NCI-H2029 (cell line): ENCODE data around the gene SCYGR3.
A peak's percentile ranks its signal among the peaks of the same experiment; 100 is the strongest.

ENCODE experiments used
- DNase-seq: peaks from one replicate; lab custom pipeline; 2025; lab: John Stamatoyannopoulos, UW

The SCYGR3 gene, protein sequence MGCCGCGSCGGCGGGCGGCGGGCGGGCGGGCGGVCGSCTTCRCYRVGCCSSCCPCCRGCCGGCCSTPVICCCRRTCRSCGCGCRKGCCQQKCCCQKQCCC

DNA sequence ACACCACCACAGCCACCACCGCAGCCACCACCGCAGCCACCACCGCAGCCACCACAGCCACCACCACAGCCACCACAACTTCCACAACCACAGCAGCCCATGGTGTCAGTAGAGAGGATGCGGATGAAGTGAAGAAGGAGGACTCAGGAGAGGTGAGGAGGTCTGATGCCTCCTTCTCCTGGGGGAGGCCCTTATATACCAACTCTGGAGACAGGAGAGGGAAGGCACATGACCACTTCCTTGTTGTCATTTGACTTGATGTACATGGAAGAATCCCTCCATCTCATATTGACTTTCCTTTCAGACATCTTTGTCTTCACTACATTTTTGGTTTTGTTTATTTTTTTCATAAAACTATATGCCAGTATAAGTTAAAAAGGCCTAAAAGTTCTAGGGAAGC is at the start of gene SCYGR3:
Gene SCYGR3 (minus strand): TSS at position 101 of the 400 bp plus-strand sequence. CDS start 0 bp downstream, at position 101.
- DNase-seq = no peak

DNA sequence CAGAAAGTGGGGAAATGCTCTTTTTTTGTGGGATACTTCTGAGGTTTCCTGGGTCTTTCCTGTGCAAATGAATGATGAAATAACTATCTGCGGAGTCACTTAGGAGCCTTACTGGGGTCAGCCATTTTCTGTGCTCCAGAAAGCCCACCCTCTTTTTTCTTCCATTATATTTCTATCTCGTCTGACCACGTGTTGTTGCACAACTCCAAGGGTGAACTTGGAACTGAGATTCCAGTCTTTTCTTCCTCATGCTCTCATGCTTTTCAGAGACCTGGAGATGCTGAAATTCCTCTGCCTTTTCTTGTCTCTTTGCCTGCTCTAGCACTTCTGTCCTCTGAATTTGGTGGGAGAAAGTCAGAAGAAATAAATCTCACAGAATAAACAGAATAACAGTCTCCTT is 47.2 kb upstream of the SCYGR3 start:
- DNase-seq = no peak

DNA sequence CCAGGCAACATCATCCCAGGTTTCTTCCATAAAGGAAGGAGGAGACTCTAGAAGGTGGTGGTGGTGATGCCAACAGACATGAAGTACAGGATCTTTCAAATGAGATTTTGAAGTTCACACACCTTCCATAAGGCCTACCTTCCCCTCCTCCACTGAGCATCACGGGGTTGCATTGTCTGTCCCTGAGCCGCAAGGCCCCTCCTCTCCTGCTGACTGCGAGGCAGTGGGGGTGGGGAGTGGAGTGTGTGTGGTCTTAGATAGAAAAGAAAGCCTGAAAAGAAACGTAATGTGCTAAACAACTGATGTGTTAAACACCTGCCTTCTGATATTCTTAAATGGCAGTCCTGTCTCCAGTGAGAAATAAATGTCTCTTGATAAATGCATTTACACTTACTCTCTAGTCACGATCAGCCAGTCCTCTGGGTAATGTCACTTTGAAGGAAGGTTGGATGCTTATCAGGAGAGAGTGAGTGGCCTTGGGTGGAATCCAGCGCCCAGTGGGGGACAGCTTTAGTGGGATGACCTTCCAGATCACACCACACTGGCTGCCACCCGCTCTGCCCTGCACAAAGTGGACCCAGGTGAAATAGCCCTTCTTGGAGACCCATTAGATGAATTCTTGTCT is 46.5 kb upstream of the SCYGR3 start:
- no peak for DNase-seq

DNA sequence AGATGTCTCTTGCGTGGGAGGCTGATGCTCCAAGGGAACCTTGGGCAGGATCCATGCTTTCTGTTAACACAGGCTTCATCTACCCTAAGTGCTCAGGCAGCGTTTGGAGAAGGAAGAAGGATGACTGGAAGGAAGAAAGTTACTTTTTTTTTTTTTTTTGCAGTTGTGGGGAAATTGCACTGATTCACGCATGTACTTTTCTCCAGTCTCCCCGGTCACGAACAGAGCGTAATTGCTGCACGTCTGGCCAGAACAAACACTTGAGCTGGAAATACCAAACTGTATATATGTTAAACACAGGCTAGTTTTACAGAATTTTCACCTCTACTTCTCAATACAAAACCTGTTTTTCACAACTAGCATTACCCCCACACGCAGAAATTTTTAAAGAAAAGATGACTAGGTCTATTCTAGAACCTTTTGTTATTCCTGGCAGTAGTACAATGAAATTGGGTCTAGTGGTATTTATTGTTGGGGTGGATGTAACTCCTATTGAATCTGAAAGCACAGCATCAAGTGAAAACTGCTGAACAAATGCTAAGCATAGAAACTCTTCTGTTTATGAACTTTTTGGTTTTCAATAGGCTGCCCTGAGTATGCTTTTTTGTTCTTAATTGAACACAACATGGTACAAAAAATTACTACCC is 42.7 kb upstream of the SCYGR3 start:
- no peak for DNase-seq

DNA sequence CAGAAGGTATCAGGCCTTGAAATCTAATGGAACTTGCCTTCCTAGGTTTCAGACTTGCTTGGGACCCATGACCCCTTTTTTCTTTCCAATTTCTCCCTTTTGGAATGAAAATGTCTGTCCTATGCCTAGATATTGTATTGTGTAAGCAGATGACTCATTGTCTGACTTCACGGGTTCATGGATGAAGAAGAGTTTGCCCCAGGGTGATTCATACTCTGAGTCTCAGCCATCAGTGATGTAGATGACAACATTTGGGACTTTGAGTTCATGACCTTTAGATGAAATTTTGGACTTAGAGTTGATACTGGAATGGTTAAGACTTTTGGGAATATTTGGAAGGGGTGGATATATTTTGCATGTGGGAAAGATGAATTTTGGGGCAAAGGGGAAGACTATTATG is 40.8 kb upstream of the SCYGR3 start:
- DNase-seq = no peak

DNA sequence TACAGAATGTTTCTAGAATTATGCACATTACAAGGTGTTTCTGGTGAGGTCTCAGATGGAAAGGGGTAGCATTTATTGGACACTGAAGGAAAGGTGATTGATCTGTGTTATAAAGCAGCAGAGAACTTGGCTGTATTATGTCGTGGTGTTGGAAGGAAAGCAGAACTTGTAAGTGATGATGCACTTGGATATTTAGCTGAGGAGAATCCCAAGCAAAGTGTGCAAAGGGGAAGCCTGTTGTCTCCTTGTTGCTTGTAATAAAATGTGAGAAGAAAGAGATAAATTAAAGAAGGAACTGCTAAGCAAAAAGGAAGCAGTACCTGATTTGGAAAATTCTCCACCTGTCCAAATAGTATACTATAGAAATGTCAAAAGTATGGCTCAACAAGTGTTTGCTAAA is 39.8 kb upstream of the SCYGR3 start:
- no peak for DNase-seq

DNA sequence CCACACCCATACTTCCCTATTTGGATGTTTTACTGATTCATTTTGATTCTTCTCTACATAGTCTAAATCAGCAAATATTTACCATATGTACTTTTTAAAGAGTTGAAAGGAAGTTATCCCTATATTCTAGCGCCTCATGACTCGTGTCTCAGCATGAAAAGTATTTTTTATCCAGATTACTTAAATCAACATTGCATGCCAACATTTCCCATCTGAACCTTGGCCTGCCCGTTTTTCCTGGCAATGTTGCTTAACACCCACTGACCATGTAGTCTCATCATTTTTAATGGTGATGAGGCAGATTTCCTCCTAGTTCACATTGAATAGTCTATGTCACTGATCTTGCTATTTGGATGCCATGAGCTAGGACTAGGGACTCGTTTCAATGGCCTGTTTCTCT is 38.8 kb upstream of the SCYGR3 start:
- DNase-seq = no peak

DNA sequence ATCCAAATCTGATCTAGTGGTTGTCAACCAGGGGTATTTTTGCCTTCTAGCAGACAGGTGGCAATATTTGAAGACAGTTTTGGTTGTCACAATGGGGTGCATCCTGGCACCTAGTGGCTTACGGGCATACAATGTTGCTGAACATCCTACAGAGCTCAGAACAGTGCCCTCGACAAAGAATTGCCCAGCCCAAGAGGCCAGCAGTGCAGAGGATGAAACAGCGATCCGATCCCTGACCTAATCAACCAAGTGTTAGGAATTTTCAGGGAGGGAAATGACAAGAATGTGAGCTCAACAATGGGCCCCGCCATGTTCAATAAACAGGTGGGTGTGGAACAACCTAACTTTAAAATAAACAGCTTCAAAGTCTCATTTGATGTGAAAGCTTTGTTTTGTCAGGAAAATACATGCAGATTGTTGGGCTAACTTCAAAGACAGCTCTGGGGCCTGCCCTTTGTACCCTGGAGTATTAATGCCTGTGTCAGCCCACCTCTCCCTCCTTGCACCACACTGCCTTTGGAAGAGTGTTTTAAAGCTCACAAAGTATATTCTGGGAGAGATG is 29.4 kb upstream of the SCYGR3 start:
- DNase-seq = no peak

DNA sequence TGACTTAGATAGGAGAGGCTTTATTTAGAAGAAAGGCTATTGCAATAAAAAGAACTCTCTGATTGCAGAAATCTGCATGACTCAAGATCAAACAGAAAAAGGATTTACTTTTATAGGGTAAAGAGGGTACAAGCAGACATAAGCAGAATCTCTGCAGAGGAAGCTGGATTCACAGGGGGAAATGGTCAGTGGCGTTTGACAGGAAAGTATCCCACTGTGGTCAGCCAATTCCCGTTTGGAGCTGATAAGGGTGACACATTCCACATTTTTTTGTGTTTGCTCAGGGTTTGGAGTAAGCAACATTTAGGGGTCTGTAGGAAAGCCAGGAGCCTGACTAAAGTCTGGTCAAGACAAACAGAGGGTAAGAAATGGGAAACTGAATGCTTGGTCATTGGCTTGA is 28.0 kb upstream of the SCYGR3 start:
- DNase-seq = no peak

DNA sequence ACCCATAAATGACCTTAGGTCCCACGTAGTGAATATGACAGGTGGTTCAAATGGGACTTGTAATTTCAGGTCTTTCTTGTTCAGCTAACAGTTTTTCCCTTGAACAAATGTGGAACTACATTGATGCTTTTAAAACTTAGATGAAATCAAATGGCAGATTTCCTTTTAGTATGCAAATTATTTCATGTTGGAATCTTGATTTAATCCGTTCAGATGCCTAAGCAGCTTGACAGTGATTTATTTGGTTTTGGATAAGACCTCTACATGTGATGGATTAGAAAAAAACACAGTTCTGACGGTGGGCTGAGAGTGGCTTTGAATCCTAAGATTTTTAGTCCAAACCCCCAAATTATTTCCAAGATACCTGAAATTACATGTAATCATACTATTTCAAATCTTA is 19.6 kb upstream of the SCYGR3 start:
- no peak for DNase-seq

DNA sequence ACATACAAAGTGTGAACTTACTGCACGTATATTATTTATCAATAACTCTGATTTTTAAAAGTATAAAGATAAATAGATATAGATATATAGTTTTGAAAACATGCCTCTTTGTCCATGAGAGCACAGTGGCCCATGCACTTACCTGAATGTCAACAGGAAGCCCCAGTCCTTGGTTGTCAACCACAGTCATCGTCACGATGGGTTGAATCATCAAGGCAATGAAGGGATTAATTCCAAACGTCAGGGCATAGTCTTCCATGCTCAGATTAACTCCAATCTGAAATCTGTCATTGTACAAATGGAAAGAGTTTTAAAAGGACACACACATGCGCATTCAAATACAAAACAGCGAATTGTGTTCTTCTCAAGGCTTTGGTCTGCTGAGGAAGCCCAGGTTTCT is 18.2 kb upstream of the SCYGR3 start:
- no peak for DNase-seq

DNA sequence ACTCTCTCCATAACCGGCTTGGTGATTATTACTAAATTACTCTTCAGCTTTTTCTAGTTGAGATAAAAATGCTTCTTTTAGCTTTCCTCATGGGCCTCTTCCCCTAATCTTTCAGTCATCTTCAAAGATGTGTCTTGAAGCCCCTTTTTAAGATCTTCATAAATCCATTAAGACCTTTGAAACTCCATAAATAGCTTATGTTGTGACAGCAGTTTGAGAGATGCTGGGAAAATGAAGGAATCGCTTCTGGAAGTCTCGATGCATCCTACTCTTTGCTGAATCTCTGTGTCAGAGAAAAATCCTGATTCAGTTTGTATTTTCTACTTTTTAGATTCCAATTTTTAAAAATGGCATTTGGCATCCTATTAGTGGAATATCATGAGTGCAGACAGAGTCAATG is 15.7 kb upstream of the SCYGR3 start:
- no peak for DNase-seq

DNA sequence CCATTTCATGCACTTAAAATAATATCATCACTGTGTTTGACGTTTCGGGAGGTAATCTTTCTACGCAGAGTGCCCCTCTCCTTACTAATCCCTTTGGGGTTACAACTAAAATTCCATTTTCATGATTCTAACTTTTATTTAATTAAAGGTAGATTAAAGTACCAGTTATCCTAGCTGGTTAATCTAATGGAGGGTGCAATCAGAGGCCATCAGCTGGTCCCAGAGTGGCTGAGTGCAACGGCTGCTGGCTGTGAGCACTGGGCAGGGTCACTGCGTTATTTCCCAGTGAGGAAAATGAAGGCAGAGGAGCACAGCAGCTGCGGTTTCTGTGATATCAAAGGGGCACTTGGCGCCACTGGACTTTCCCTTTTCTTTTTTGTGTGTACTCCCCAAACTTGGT is 14.8 kb upstream of the SCYGR3 start:
- DNase-seq = no peak

DNA sequence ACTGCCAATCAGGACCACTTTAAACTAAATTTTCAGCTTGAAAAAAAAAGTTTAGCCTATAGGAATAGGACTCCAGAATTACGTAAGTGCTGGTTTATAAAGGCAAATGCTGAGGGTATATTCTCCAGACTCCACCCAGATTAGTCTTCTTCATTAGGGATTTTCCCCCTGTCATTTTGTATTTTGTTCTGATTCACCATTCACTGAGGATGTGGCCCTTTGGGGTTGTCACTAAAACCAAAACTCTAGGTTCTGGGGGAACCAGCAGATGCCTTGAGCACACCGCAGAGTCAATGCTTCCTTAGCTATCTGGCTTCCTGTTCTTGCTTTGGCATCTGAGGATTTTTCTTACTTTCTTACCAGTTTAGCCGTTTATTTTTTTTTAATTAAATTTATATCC is 13.1 kb upstream of the SCYGR3 start:
- DNase-seq = no peak

DNA sequence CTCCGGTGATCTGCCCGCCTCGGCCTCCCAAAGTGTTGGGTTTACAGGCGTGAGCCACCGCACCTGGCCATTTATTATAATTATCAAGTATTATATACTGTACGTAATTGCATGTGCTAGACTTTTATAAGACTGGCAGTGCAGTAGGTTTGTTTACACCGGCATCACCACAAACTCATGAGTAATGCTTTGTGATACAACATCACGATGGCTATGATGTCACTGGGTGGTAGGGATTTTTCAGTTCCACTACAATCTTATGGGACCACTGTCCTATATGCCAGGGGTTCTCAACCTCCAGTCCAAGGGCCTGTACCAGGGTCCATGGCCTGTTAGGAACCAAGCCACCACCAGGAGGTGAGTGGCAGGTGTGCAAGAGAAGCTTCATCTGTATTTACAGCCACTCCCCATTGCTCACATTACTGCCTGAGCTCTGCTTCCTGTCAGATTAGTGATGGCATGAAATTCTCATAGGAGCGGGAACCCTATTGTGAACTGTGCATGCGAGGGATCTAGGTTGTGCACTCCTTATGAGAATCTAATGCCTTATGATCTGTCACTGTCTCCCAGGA is 12.0 kb upstream of the SCYGR3 start:
- no peak for DNase-seq

DNA sequence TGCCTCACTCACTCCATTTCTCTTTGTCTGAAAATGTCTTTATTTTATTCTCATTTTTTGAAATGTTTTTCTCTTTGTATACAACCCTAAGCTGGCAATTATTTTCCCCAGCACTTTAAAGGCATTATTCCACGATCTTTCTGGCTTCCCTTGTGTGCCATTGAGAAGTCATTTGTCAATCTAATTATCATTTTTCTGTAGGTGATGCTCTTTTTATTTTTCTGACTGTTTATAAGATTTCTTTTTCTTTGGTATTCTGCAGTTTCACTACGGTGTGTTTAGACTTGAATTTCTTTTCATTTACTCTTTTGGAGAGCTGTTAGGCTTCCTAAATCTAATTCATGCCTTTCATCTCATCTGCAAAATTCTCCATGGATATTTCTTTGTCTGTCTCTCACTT is 10.8 kb upstream of the SCYGR3 start:
- no peak for DNase-seq

DNA sequence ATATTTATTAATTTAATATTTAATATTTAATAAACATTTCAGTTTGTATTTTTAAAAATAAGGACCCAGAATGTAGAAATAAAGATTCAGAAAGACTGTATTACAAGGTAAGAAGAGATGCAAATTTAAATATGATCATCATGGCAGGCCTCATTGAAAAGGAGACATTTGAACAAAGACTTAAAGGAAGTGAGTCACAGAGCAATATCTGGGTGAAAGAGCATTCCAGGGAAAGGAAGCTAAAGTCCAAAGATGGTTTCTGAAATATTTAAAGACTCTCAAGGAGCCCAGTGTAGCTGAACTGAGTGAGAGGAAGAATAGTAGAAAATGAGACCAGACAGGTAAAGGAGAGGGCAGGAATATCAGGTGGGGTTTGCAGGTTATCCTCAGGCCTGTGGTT is 8.6 kb upstream of the SCYGR3 start:
- DNase-seq = no peak

DNA sequence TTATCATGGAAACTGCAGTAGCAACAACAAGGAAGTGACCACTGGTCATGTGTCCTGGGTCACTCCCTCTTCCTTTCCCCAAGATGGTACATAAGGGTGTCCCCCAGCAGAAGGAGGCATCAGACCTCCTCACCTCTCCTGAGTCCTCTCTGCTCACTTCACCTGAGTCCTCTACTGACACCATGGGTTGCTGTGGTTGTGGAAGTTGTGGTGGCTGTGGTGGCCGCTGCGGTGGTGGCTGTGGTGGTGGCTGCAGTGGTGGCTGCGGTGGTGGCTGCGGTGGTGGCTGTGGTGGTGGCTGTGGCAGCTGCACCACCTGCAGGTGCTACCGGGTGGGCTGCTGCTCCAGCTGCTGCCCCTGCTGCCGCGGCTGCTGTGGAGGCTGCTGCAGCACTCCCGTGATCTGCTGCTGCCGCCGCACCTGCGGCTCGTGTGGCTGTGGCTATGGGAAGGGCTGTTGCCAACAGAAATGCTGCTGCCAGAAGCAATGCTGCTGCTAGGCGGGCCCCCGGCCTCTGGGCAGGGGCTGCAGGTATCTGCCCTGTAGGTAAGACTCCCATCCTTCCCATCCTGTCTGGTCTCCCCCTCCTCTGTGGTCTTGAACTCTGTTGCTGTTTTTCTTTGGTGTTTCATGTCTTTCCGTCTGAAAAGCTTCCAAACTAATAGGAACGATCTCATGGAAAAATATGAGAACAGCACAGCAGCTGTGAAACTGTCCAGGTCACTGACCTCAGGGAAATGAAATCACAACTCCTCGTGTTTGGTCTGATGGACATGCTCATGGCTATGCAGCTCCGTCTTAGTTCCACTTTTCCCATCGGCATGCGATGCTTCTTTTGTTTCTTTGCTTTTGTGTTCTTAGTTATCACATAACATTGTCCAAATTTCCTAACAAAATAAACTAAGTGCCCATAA is 2.9 kb upstream of the SCYGR3 start, which contains the start of gene SCYGR4:
Gene SCYGR4 (plus strand): TSS at position 183 of the 915 bp plus-strand sequence. CDS start 0 bp downstream, at position 183.
- DNase-seq = no peak

DNA sequence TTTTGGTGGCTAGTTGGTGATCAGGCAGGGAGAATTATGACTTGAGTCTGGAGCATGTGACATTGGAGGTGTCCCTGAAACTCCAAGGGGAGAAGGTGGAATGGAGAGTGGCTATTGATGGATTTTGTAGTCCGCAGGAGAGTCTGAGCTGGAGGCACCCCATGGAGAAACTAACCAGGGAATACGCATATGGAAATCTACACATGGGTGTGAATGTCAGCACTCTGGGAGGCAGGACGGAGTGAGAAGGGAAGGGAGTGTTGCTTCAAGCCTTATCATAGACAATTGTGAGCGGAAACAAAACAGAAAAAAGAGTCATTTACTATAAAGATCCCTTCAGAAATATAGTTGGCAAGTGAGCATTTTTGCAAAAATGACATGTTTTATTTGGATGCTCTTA is 2.0 kb upstream of the SCYGR3 start:
- no peak for DNase-seq

DNA sequence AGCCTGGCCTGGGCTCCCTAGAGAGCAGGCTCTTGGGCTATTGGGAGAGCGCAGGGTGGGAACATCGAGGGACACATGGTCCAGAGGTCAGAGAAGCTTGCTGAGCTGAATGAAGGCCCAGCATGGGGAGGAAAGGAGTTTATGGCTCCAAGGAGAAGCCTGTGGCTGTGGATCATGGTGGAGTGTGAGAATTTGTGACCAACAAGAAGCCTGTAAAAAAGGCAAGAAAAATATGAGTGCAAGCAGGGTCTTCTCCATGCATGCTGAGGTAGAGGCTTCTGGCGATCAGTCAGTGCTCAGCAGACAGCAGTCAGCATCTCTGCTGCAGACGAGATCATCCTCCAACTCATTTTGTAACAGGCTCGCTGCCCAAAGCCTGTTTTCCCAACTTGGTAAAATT is 1.3 kb upstream of the SCYGR3 start:
- no peak for DNase-seq

DNA sequence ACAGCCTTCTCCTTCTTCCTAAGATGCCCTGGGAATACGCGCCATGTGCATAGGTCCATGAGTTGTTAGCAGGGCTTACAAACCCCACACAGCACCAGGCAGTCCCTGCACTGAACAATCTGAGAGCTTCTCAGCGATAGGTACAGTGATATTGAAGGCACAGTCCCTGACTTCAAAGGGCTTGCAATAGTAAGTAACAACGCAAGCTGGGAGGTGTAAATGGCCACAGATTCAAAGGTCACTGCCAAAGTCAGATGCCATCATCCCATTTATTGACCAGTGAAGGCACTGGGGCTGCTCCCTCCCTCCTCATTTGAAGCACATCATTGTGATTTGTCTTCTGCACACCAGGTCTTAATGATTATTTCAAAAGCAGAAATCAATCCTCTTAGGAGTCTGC is 541 bp upstream of the SCYGR3 start:
- no peak for DNase-seq

DNA sequence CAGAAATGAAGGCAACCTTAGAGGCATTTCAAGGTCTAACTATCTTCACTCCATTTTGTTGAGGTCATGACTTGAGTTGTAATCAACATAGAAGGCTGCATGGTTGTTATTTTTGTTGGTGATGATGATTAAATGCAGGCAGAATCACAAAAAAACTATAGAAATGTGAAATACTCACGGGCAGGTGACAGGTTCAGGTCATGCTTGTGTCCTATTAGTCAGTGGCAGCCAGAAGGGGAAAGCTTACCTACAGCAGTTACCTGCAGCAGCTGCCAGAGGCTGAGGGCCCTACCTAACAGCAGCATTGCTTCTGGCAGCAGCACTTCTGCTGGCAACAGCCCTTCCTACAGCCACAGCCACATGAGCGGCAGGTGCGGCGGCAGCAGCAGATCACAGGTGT is 394 bp downstream of the SCYGR3 start:
- DNase-seq = peak; percentile 49
